HCT116 (cell line): ENCODE data around the gene WDR90. TPM values are rescaled to one million over a fixed set of nuclear protein-coding genes. Genes with fewer than 3 reads are reported as not detected.

Source experiments
- ATAC-seq: fragments of 200-7000 bp; cut with Tn5 transposase; 2 replicates; pipeline ENCODE4 v1.9.1; 2020; ENCODE audit warnings: mild to moderate bottlenecking, moderate library complexity
- BruUV-seq: library from RNA; stranded (reverse); fragments of 400-500 nt; replicated peaks from 2 replicates; lab custom pipeline; 2021; lab: Mats Ljungman, UMichigan
- CTCF ChIA-PET: fragments of 300-600 bp; sonication (Branson Sonifier 250); formaldehyde crosslinking; loops from one replicate; lab custom pipeline; 2021; ENCODE audit warnings: antibody characterized with exemption; lab: Charles Lee
- POLR2A ChIA-PET: fragments of 300-600, 350-600 bp; sonication (Branson Sonifier 250); formaldehyde crosslinking; loops from one replicate; lab custom pipeline; 2021; ENCODE audit warnings: antibody characterized with exemption; lab: Charles Lee
- RAD21 ChIA-PET, 2 experiments: fragments of 300-600 bp; sonication (Branson Sonifier 250); formaldehyde crosslinking; loops; one replicate each; lab custom pipeline; 2023; ENCODE audit warnings: low total read pairs in 2 of 2; ENCODE audit not compliant: uncharacterized antibody in 2 of 2, unreplicated experiment in 2 of 2, low non-redundant PET in 1 of 2; lab: Charles Lee
- DNase-seq: peaks from one replicate; pipeline ENCODE4 v3.0.0-alpha.2; 2010; ENCODE audit warnings: low read depth, low spot score
- H2AFZ ChIP-seq: fragments of 200-600 bp; shearing (Covaris generic), sonication (generic); 2 replicates; pipeline ENCODE4 v1.6.1; 2017; ENCODE audit warnings: low read depth, mixed run types, mixed read lengths, antibody characterized with exemption, low read length; ENCODE audit not compliant: poor library complexity, severe bottlenecking
- H3K27ac ChIP-seq: 2 replicates; pipeline ENCODE4 v1.5.1; 2012; ENCODE audit warnings: low read depth, low read length
- H3K27me3 ChIP-seq: fragments of 200-600 bp; sonication (generic); 2 replicates; pipeline ENCODE4 v1.6.1; 2016; ENCODE audit warnings: mixed run types, low read length, mixed read lengths; ENCODE audit not compliant: insufficient read depth
- H3K36me3 ChIP-seq, 2 experiments: fragments of 200-500 bp in 1 of 2; fragments of 200-600 bp in 1 of 2; sonication (Bioruptor generic) in 1 of 2; sonication (generic) in 1 of 2; 2 replicates each; pipeline versions ENCODE4 v1.5.1 to v1.6.1; 2014 to 2016; ENCODE audit warnings: low read length in 2 of 2, inconsistent platforms in 1 of 2, mixed read lengths in 1 of 2, mixed run types in 1 of 2; ENCODE audit not compliant: insufficient read depth in 2 of 2, control insufficient read depth in 1 of 2
- H3K4me1 ChIP-seq, 2 experiments: fragments of 200-600 bp in 1 of 2; sonication (generic) in 1 of 2; 2 replicates each; pipeline versions ENCODE4 v1.5.1 to v1.6.1; 2012 to 2017; ENCODE audit warnings: low read length in 2 of 2, inconsistent platforms in 1 of 2, mild to moderate bottlenecking in 1 of 2, mixed read lengths in 1 of 2, mixed run types in 1 of 2, moderate library complexity in 1 of 2; ENCODE audit not compliant: insufficient read depth in 2 of 2, control insufficient read depth in 1 of 2
- H3K4me2 ChIP-seq: fragments of 200-600 bp; sonication (generic); 2 replicates; pipeline ENCODE4 v1.6.1; 2017; ENCODE audit warnings: mixed run types, low read length, mixed read lengths
- H3K4me3 ChIP-seq, 2 experiments: fragments of 200-600 bp in 1 of 2; sonication (generic) in 1 of 2; replicated peaks in 1 of 2; 2 replicates each; pipeline ENCODE4 v1.5.1; 2011 to 2016; ENCODE audit warnings: low read length in 2 of 2, control low read depth in 1 of 2, low read depth in 1 of 2, mild to moderate bottlenecking in 1 of 2, mixed read lengths in 1 of 2, mixed run types in 1 of 2
- H3K79me2 ChIP-seq: fragments of 200-600 bp; sonication (generic); 2 replicates; pipeline ENCODE4 v1.6.1; 2017; ENCODE audit warnings: mild to moderate bottlenecking, mixed run types, low read length, moderate library complexity, mixed read lengths; ENCODE audit not compliant: insufficient read depth
- H3K9ac ChIP-seq: fragments of 200-600 bp; sonication (generic); 2 replicates; pipeline ENCODE4 v1.6.1; 2016; ENCODE audit warnings: low read length, mixed read lengths
- H3K9me2 ChIP-seq: fragments of 200-600 bp; sonication (generic), shearing (Covaris generic); 2 replicates; pipeline ENCODE4 v1.6.1; 2017; ENCODE audit warnings: mixed run types, mild to moderate bottlenecking, moderate library complexity; ENCODE audit not compliant: insufficient read depth
- H3K9me3 ChIP-seq, 2 experiments: fragments of 200-500 bp in 1 of 2; fragments of 200-600 bp in 1 of 2; sonication (Bioruptor generic) in 1 of 2; sonication (generic) in 1 of 2; 2 replicates each; pipeline ENCODE4 v1.6.1; 2014 to 2017; ENCODE audit warnings: low read length in 2 of 2, mixed read lengths in 2 of 2, inconsistent platforms in 1 of 2, low read depth in 1 of 2, mild to moderate bottlenecking in 1 of 2, mixed run types in 1 of 2, moderate library complexity in 1 of 2; ENCODE audit not compliant: control insufficient read depth in 1 of 2, insufficient read depth in 1 of 2
- H4K20me1 ChIP-seq: fragments of 200-600 bp; sonication (generic), shearing (Covaris generic); 2 replicates; pipeline ENCODE4 v1.6.1; 2017; ENCODE audit warnings: mixed run types, mild to moderate bottlenecking, moderate library complexity; ENCODE audit not compliant: insufficient read depth
- ATF3 ChIP-seq: IDR thresholded peaks from 2 replicates; pipeline ENCODE4 v1.6.1; 2012
- CBX3 ChIP-seq: IDR thresholded peaks from 2 replicates; pipeline ENCODE4 v1.6.1; 2012; ENCODE audit warnings: low read depth
- CEBPB ChIP-seq: IDR thresholded peaks from 2 replicates; pipeline ENCODE4 v1.6.1; 2012; ENCODE audit warnings: low read depth
- CTCF ChIP-seq, 3 experiments: fragments of 200-600 bp in 1 of 3; sonication (generic) in 1 of 3; IDR thresholded peaks in 2 of 3; conservative IDR thresholded peaks in 1 of 3; 2 replicates each; pipeline ENCODE4 v1.5.1; 2012 to 2017; ENCODE audit warnings: low read depth in 2 of 3, low read length in 2 of 3, antibody characterized with exemption in 1 of 3, borderline replicate concordance in 1 of 3, control low read depth in 1 of 3, mild to moderate bottlenecking in 1 of 3, mixed read lengths in 1 of 3, mixed run types in 1 of 3, moderate library complexity in 1 of 3; ENCODE audit not compliant: insufficient read depth in 1 of 3
- ELF1 ChIP-seq: IDR thresholded peaks from 2 replicates; pipeline ENCODE4 v1.6.1; 2012; ENCODE audit warnings: low read depth, borderline replicate concordance
- EZH2 ChIP-seq: fragments of 200-600 bp; sonication (generic); IDR thresholded peaks from 2 replicates; pipeline ENCODE4 v1.6.1; 2017; ENCODE audit warnings: antibody characterized with exemption, mixed run types
- EZH2phosphoT487 ChIP-seq: fragments of 200-600 bp; IDR thresholded peaks from 2 replicates; pipeline ENCODE4 v1.6.1; 2018; ENCODE audit warnings: antibody characterized with exemption, borderline replicate concordance
- MAX ChIP-seq: IDR thresholded peaks from 2 replicates; pipeline ENCODE4 v1.6.1; 2012
- POLR2A ChIP-seq: IDR thresholded peaks from 2 replicates; pipeline ENCODE4 v1.7.0; 2011; ENCODE audit warnings: borderline replicate concordance; ENCODE audit not compliant: insufficient read depth, insufficient read length; ENCODE audit errors: extremely low read depth
- RAD21 ChIP-seq: IDR thresholded peaks from 2 replicates; pipeline ENCODE4 v1.6.1; 2012; ENCODE audit warnings: low read depth, mild to moderate bottlenecking
- REST ChIP-seq: IDR thresholded peaks from 2 replicates; pipeline ENCODE4 v1.6.1; 2012; ENCODE audit warnings: low read depth
- SIN3A ChIP-seq: IDR thresholded peaks from 2 replicates; pipeline ENCODE4 v1.6.1; 2012; ENCODE audit warnings: low read depth
- SP1 ChIP-seq: IDR thresholded peaks from 2 replicates; pipeline ENCODE4 v1.6.1; 2012; ENCODE audit warnings: low read depth
- SRF ChIP-seq: IDR thresholded peaks from 2 replicates; pipeline ENCODE4 v1.6.1; 2012; ENCODE audit warnings: low read depth
- ZBTB33 ChIP-seq: IDR thresholded peaks from 2 replicates; pipeline ENCODE4 v1.6.1; 2011; ENCODE audit warnings: mild to moderate bottlenecking, low read length, moderate library complexity; ENCODE audit not compliant: insufficient replicate concordance; ENCODE audit errors: extremely low read depth
- ZFX ChIP-seq: fragments of 450-650 bp; IDR thresholded peaks from 2 replicates; pipeline ENCODE4 v1.6.1; 2017
- ZNF274 ChIP-seq: fragments of 200-500 bp; sonication (Bioruptor generic); IDR thresholded peaks from 2 replicates; pipeline ENCODE4 v1.6.1; 2014; ENCODE audit warnings: mild to moderate bottlenecking, low read depth, low read length, inconsistent platforms
- intact Hi-C: fragments of 100-400 bp; cut with micrococcal nuclease; formaldehyde crosslinking; loops from 2 replicates; pipeline ENCODE4 v1.10.0; 2022
- total RNA-seq: library from RNA; stranded (reverse); gene quantifications from one replicate; pipeline ENCODE4 v1.2.1, GENCODE V29; 2021; ENCODE audit not compliant: unreplicated experiment

Gene WDR90
- total RNA-seq, 1 experiment from 2014 or later = 73.7 TPM

GRCh38 chr16:672371-672770 is 23.2 kb downstream of the WDR90 start:
- ATAC-seq (no peak), DNase-seq (no peak)
- H3K36me3 ChIP-seq = peaks cover 0 to 4% of the 10 kb centered on the region in 2 experiments; a peak in 1 of 4 replicates
- no TSS peak for BruUV-seq
- POLR2A ChIA-PET = no interaction called here
- intact Hi-C loops = no loop called here
- no peaks in the 10 kb centered on the region for H3K9me2 ChIP-seq
- no peaks in the 10 kb centered on the region for H3K9me3 ChIP-seq
- CTCF ChIA-PET = no interaction called here
- H4K20me1 ChIP-seq = no peaks in the 10 kb centered on the region
- no peak overlapping the region for H3K9ac ChIP-seq
- H3K27me3 ChIP-seq = no peaks in the 10 kb centered on the region
- H3K4me1 ChIP-seq = peaks cover 0 to 9% of the 10 kb centered on the region in 2 experiments; a peak in 1 of 4 replicates
- RAD21 ChIA-PET = no interaction called here
- H3K79me2 ChIP-seq = peaks cover 26% of the 10 kb centered on the region
- H3K27ac ChIP-seq = no peak overlapping the region
- H3K4me2 ChIP-seq = no peak overlapping the region
- TF ChIP-seq MAX (no peak), ZNF274 (no peak), ZBTB33 (no peak), CEBPB (no peak), CBX3 (no peak), CTCF (IDR thresholded peaks at IDR 0.05 in 2 of 3, conservative IDR thresholded peaks at IDR 0.05 in 1 of 3; ENCODE audit: borderline replicate concordance in 1 of 3, insufficient read depth in 1 of 3, low read depth in 2 of 3, low read length in 2 of 3) (no peak), EZH2 (no peak), POLR2A (no peak), ZFX (no peak), EZH2phosphoT487 (no peak), ATF3 (no peak), ELF1 (no peak), SRF (no peak), REST (no peak), RAD21 (no peak), SIN3A (no peak), SP1 (no peak)
- H3K4me3 ChIP-seq = no peak overlapping the region
- no peak overlapping the region for H2AFZ ChIP-seq
